Left renal cortex interstitium (tissue), 4 donors: ENCODE data around the gene PIEZO2. TPM values are rescaled to one million over a fixed set of nuclear protein-coding genes. Genes with fewer than 3 reads are reported as not detected.

Experiments
- DNase-seq, 4 donors: peaks; one replicate each; pipeline ENCODE4 v3.0.0-alpha.2; 2013; ENCODE audit warnings: low read depth in 4 of 4, low spot score in 2 of 4, missing footprints in 1 of 4
- polyA plus RNA-seq, 4 donors: library from polyadenylated mRNA; unstranded; fragments of 120-200 nt; gene quantifications; one replicate each; pipeline ENCODE4 v1.2.1, GENCODE V29; 2013; ENCODE audit not compliant: insufficient read length in 4 of 4

The PIEZO2 gene
- polyA plus RNA-seq, 4 donors = 12.7 to 21.3 (median 16.7) TPM

DNA sequence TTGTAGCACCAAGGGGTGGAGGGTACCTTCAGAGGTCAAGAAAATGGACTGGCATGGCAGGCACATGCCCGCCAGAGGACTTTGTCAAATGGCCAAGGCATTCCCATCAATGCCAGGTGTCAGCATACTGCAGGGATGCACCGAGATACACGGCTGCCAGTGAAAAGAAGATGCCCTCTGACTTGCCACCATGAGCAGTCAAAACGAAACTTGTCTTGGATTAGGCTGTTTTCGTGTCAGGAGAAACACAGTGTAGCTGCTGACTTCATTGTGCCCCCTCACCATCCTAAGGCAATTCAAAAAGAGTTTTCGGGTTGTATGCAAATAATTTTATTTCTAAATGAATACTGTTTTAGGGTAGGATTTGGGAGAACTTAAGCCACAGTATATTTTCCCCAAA, 442.1 kb downstream of the PIEZO2 start:
- no peak for DNase-seq

DNA sequence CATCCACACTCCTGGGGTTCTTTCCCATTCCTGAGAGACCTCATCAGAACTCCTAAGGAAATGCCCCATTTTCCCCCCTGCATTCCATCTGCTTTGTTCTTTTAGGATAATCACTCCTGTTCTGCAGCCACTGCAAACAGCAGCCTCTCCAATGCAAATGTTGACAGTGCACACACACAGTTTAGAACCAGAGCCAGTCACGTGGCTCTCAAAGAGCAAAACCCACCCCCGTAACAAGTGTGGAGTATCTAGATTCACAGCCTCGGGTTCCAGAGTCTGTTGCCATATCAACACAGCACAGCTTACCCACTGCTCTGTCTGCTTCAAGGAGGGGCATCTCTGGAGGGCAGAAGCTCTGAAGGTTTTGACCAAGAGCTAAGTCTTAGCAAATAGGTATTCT, 443.6 kb downstream of the PIEZO2 start:
- no peak for DNase-seq

DNA sequence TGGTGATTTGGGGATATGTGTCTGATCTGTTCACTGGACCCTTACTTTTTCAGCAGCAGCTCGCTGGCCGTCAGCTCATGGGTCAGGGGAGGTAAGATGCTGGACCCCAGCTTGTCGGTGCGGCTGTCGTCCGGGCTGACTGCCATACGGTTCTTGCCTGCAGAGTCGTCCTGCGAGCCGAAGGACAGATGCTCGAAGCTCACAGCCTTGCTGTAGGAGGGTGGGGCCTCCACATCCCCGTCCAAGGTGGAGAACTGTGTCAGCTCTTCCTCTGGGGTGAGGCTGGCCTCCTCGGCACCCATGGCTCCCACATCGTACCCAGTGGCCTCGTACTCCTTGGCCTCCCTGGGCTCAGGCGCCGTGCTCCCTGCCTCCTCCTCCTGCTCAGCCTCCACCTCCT, 444.1 kb downstream of the PIEZO2 start:
- no peak for DNase-seq

DNA sequence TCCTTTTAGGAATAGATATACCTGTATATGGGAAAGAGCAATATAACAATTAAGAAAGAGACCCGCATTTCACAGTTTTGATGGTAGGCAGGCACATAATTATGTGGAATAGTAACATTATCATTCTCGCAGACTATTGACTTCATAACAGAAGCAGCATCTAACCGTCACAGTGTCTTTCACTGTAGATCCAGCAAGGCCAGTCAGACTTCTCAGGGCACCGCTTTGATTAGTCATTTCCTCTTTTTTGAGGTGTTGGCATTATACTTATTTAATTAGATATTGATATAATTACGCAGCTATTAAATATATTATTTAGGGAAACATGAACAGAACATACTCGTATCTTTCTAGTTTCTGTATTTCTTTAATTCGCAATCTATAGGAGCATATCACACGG, 447.2 kb downstream of the PIEZO2 start:
- DNase-seq = no peak

DNA sequence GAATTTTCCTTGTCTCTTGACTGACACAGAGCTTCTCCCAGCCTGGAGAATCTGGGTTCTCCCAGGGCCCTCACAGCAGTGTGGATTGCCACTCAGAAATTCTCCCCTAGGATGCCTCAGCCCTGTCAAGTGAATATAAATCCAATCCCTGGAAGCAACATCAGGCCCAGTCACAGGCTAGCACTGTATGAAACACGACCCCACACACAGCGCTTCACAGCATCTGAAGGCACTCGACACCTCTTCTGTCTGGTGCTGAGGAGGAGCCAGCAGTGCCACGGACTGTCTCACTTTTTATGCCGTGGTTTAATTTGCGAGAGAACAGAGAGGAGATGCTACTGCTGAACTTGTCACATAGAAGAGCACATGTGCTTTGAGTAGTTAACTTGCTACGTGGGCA, 459.0 kb downstream of the PIEZO2 start:
- DNase-seq = no peak

DNA sequence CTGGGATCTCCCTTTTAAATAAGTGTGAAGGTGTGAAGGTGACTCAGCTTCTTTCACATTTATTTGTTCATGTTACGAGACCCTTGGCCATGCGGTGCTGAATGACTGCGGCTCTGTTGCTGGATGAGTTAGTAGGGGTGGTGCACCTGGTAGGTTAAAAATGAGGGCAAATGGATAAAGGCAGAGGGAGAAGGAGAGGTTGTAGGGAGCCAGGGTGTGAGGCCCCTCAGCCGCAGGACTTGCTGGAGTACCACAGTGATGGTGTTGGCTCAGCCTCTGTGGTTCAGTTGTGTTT, 459.4 kb downstream of the PIEZO2 start:
- no peak for DNase-seq

DNA sequence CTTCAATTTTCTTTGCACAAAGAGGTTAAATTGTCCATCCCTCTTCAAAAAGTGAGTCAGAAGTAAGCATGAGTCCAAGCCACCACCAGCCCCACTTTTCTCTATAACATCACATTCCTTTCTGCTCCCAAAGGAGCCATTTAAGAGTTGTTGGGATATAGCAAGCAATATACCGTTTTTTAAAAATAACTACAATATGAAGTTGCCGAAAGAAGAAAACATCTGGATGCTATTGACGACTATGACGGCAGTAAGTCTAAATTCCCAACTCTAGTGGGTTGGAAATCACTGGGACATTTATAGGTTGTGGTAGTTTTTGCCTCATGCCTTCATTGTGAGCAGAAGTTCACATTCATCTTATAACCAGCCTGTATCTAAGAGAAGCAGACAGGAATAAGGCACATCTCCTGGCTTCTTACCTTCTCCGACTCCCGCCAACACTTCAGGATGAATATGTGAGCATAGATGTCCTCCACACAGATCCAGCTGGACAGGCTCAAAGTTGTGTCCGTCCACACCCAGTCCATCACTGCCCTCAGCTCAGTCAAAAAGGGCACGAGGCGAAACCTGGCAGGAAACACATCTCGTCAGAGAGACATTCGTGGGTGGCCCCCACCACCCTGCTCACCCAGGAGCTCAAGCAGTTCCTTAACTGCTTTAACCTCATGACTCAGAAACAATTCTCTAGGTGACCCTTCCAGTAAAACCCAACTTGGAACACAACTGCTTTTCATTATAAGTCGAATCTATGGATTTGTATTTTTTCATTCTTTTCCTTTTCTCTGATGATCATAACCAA, 459.9 kb downstream of the PIEZO2 start:
- no peak for DNase-seq

DNA sequence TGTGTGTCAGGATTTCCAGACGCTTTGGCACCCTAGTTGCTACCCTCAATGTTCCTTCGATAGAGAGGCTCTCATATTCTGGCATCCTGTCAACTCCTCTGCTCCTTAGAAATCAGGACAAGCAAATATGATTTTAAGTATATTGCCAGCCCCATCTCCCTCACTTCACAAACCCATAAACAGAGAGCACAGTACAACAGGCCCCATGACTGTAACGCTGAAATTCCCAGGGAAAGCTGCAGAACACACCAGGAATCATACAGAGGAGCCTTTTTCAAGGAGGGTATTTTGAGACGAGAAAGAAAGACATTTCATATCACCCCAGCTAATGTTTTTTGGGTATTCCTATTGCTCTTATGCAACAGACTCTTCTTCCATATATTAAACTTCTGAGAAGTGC, 460.6 kb downstream of the PIEZO2 start:
- DNase-seq = no peak

DNA sequence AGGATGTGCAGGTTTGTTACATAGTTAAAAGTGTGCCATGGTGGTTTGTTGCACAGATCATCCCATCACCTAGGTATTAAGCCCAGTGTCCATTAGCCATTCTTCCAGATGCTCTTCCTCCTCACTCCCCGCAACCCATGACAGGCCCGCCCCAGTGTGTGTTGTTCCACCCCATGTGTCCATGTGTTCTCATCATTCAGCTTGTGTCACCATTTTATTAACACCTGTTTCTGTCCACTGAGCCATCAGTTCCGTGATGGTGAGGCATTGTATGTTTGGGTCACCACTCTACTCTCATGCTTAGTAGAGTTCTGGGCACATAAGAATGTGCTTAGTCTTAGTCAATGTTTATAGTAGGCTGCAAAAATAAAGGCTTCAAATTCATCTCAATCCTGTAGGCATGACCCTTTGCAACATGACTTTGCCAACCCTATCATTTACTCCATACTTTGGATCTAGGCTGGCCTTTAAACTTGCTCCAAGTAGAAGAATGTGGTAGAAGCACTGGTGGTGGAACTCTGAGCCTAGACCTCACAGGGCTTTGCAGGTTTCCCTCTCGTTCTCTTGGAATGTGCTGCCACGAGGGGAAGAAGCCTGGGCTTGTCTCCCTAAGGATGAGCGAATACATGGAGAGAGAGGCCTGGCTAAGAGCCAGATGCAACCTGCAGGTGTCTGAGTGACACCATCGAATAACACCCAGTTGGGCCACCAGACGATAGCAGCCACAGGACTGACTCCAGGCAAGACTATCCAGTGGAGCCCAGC, 462.0 kb downstream of the PIEZO2 start:
- DNase-seq = no peak

DNA sequence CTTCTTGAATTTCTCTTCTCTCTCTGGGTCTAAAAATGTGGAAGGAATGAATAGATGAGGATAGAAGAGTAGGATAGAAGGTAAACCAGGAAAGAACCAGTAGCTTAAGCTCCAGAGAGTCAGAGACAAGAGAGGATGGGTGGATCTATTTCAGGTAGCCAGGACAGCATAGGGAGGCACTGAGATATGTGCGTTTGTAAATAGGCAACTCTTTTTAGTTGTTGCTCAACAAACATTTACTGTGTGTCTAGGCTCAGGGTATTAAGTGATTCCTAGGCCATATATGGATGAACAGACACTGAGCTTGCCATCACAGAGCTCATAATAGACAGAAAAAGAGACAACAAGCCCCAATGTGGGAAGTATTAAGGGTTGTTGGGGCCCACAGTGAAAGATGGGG, 463.1 kb downstream of the PIEZO2 start:
- no peak for DNase-seq

DNA sequence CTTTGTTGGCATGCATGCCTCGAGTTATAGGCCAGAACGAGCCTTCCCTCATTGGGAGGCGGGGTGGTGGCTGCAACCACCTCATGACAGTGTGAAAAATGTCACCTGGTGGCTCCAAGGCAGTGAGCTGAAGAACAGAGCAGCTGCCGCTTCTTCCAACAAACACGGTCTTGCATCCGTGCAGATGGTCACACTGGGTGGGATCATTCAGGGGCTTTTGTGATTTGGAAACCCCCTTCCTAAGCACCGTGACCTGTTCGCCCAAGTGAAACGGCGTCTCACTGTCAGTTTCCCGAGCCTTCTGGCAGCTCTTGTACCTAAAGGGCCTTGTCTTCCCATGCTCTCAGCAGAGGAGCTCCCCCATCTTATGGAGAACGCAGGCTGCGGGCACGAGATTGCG, 463.9 kb downstream of the PIEZO2 start:
- no peak for DNase-seq

DNA sequence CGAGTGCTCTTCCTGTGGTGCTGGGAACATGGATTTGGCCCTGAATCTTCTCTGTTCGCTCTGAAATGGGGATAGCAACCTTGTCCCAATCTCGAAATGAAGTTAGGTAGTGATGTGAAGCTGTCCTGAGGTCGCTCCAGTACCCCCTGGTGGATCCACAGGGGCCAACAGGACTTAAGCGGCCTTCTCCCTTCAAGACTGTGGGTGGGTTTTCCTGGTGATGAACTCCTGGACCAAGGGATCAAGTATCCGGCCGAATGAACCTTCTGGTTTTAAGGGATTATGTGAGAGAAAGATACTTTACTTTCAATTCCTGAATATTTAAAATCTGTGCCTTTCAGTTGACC, 467.0 kb downstream of the PIEZO2 start:
- DNase-seq = no peak

DNA sequence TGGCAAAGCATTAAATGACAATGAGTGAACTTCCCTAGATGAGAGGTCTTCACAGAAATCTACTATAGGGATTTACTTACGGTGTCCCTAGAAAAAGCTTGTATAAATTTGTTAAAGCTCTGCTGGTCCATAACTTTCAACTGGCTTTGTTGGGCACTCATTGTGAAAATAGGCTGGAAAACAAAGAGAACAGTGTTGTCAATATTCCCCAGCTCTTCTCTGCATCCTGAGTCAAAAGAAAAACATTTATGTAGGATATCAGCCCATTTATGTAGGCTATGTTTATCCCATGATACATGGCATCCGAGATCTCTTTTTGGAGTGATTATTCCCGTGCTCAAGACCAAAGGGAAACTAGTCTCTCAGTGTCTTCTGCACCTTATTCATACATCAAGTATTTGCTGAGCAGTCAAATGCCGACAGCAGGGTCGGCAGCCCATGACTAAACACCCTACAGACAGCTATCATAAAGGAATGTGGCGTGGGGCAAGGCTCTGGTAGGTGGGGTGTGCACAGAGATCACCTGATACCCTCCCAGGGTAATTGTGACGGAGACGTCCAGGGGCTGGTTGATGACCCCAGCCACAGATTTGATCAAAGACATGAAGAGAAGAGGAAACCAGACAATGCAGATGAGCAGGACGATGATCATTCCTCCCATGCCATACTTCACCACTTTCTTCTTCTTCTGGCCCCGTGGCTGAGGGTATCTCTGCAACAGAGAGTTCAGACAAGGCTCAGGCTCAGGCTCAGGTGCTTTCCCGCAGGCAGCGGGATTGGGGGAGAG, 467.6 kb downstream of the PIEZO2 start:
- DNase-seq = no peak

DNA sequence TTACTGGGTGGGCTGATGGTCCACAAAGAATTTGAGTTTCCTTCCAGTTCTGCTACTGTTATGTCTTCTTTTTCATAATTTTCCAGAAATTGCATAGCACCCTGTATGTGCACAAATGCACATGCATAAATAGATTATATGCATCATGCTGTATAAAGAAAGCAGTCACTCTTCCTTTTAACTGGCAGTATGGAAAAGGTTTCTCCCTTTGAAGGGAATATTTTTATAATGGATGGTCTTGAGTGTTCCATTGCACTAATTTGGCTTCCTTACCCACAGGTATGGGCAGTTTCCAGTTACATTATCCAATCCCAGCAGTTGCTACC, 469.1 kb downstream of the PIEZO2 start:
- no peak for DNase-seq

DNA sequence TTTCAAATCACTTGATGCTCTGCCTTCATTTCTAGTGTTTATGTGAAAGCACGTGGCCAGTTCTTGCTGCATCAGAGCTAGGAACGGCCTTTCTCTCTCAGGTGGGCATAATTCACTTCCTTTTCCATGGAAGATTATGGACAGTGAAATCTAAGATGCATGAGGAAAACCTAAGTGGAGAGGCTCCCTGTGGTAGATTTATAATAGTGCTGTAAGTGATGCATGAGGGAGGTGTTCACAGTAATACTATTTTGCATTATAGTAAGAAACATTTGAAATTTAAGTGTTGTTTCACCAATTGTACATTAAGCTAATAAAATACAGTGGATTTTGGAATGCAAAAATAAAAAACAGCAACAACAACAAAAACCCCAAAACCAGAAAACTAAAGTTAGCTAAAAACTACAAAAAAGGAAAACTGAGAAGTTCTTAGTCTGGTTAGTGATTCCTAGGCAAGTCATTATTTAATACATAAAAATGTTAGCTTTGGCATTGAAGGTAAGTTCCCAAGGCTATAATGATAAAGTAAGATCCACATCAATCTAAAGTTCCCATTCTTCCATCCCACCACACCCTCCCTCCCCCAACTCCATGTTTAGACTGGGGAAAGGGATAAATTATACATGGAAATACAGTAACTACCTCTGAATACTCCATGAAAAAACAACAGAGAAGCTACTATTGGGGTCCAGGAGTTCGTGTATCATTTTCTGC, 469.7 kb downstream of the PIEZO2 start:
- no peak for DNase-seq

DNA sequence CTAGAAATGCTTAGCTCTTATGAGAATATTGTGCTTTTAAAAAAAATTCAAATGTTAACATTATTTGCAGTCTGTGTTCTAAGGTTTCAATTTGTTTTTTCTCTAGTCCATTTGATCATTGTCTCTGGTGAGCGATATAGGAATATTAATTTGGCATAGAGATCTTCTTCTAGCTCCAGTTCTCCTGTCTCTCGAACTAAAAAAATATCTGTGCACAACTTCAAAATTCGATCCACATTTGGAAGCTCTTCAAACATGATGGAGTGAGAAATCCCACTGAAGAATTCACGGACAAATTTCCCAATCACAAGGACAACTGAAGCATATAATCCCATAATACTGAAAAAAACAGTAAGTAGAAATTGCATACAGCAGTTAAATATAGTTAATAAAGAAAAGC, 477.9 kb downstream of the PIEZO2 start:
- DNase-seq = no peak

DNA sequence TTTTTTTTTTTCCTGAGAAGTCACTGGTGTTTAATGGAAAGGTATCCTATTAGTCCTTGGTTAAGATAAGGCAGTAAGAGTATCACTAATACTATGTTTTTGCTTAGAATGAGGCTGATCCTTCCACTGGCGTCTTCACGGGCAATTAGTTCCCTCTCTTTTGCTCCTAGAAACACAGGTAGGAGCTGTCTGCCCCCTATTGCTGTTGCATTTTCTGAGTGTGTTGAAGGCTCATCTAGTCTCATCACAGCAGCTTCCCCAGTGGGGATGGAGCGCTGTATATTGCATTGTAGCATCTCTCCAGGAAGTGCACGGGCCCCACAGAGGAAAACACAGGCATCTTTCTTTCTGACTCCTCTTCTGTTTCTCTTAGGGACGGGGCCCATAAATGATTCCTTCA, 478.5 kb downstream of the PIEZO2 start:
- no peak for DNase-seq

DNA sequence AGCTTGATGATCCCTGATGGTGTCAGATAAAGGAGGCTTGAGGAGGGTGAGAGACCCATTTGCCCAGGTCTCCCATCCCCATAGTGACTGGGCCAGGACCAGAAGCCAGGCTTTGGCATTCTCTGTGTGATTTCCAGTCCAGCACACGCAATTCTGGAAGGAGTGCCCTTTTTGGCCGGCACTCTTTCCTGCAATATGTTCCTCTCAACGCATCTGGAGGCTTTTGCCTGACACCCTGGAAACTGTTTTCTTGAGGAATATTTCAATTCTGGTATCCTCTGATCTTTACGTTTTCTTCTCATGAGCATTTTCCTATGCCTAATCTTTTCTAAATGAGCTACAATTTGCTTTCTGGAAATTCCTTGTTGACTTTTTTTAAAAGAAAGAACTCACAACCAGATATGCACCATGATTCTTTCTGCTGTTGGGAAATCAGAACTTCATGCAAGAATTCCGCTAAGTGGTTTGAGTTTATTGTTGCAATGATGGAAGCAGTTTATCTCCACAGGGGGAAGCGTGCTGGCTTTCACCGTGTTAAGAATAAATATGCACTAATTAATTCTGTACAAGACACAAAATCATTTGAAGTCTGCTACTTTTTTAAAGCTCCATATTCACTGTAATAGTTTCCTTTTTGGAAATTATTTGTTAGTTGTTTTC, 479.8 kb downstream of the PIEZO2 start:
- no peak for DNase-seq

DNA sequence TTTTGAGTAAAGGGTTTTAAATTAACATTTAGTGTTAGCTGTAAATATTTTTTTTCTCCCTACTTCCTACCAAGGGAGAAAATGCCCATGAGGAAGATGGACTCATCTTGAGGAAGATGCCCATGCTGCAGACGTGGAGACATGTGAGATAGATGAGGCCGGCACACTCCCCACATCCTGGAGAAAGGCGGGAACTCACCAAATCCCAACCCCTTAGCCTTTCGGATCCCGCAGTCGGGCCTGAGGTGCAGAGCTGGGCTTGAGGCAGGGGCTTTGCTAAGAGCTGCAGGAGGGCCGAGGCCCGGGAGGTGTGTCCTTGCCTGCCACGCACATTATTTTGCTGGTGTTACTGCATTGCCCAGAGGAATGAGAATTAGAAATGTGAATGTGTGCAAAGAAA, 485.6 kb downstream of the PIEZO2 start:
- DNase-seq = no peak

DNA sequence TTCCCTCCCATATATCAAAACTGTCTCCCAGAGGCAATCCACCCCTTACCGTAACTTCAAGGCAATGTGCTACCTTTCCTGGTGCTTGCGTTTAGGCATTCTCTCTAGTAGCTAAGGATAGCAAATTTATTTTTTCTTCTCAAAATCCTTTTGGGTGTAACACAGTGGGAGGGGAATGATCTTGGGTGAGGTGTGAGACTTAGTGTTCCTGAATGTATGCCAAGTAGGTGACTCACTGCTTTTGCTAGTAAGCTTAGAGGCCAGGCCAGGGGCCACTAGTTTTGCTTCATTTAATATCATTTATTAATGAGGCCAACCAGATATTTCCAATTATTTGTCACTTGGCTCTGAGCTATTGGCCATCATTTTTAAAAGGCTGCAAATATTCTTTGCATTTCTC, 488.1 kb downstream of the PIEZO2 start:
- no peak for DNase-seq
